A375 (cell line): ENCODE data around the gene ENSA. TPM values are rescaled to one million over a fixed set of nuclear protein-coding genes. Genes with fewer than 3 reads are reported as not detected.

ENCODE experiments used
- small RNA-seq: library from RNA; depleted of rRNA; stranded (forward); fragments of <200 nt; gene quantifications from one replicate; pipeline ENCODE3, GENCODE V24; 2014
- total RNA-seq: library from RNA; depleted of rRNA; stranded (reverse); fragments of >200 nt; shearing (Covaris generic); gene quantifications from 2 replicates; pipeline ENCODE4 v1.2.3, GENCODE V29; 2014; rRNA removed

ENSA gene, protein sequence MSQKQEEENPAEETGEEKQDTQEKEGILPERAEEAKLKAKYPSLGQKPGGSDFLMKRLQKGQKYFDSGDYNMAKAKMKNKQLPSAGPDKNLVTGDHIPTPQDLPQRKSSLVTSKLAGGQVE
- 171 and 181 TPM in 2 replicates for total RNA-seq

DNA sequence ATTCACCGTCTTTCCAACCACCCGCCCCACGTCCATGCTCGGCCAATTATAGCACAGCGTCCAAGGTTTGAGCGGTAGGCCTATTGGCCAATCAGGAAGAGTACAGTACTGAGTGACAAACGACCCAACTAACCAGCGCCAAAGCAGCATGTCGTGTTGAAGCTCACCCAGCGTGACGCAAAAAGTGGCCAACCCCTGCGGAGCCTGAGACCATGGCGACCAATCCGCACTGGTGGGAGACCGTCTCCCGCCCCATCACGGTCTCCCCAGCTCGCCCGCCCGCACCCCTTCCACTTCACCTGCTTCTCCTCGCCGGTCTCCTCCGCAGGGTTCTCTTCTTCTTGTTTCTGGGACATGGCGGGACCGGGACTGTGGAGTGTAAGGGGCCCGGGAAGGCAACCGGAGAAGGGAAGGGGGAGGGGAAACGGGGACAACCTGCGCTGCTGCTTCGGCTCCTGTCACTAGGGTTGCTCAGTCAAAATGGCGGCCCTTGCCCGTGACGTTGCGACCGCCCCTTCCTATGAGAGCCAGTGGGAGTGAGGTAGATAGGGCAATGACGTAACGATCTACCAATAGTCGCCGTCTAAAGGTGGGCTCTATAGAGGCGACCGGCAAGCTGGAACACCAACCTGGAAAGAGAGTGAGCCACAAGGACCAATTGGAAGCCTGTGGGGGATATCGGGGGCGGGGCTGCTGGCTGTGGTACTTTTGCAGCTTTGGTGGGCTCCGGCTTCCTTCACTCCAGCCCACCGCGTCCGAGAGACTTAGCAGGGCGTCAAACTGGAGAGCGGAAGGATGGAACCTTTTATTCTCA, at the start of gene ENSA:
ENSA (minus strand) TSS at position 498 of the 814 bp plus-strand sequence; CDS start at position 356, 142 bp downstream.

DNA sequence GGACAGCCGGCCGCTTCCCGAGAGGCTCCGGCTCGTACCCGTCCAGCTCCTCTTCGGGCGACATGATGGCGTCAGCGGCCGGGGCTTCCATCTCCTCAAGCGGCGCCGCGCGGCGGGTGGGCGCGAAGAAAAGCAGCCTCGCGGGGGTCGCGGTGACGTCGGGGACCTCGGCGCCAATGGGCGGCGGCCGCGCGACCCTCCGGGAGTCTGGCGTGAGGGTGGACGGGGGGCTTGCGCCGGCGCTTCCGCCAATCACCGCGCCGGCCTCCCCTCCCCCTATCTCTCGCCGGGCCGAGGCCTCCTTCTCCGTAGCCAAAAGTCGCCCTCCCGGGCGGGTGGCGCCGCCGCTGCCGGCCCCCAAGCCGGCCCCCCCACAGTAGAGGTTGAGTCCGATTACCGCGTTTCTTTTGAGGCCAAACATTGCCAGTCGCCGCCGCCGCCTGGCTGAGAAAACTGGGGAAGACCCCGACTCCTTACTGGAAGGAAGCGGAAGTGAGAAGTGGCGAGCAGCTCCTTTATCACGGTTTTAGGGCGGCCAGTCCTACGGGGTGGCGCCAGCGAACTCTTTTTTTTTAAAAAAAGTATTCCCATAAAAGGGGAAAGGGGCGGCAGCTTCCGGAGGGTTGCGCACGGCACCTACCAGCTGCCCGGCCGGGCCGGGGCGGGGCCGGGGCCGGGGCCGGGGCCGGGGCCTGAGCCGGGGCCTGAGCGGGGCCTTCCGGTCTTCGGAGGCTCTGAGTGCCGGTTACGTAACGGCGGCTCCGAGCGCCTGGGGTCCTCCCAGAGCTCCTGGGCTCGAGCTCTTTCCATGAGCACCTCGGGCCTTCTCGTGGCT, 50.1 kb downstream of the ENSA start, which contains the start of gene MCL1:
MCL1 (minus strand) TSS at position 501 of the 835 bp plus-strand sequence; CDS start at position 421, 80 bp downstream.

Small RNA genes lying within 50 kb of the gene (small RNA-seq; reads per million reads assigned to genes)
- gene RF00015 (not detected), gene RF00561 (not detected)

Other genes with a start within 250 kb of the ENSA start
- 35.7 and 40.2 TPM in 2 replicates for gene TARS2, start 142.2 kb downstream of the ENSA start, total RNA-seq
- gene ECM1, start 121.5 kb downstream of the ENSA start, total RNA-seq = 18.4 and 18.6 TPM in 2 replicates
- 2.6 TPM in 1 of 2 replicates, not detected in the other for gene FALEC, start 113.9 kb downstream of the ENSA start, total RNA-seq
- gene ADAMTSL4, start 80.2 kb downstream of the ENSA start, total RNA-seq = 7.7 and 8.9 TPM in 2 replicates
- gene MCL1, start 50.0 kb downstream of the ENSA start, total RNA-seq = 345 and 434 TPM in 2 replicates
- 6.1 and 7.9 TPM in 2 replicates for gene GOLPH3L, start 67.5 kb upstream of the ENSA start, total RNA-seq
- gene HORMAD1, start 91.3 kb upstream of the ENSA start, total RNA-seq = not detected in 2 replicates
- gene CTSS, start 136.2 kb upstream of the ENSA start, total RNA-seq = 1.5 and 1.7 TPM in 2 replicates
- 3.5 and 6.1 TPM in 2 replicates for gene CTSK, start 178.6 kb upstream of the ENSA start, total RNA-seq
- 16.8 and 25.3 TPM in 2 replicates for gene ARNT, start 247.0 kb upstream of the ENSA start, total RNA-seq